ENCODE results near the gene ITLN1. TPM values are rescaled to one million over a fixed set of nuclear protein-coding genes. Genes with fewer than 3 reads are reported as not detected.
"Not testable (repeated sequence)": the region's sequence is repeated elsewhere in the genome, so short reads cannot be mapped to it uniquely, and the experiment has no call there.

The ITLN1 gene
- polyA plus RNA-seq, 1 donor (not counting 4 experiments of a cell fraction or from before 2014, with no cell fraction given): not detected

DNA sequence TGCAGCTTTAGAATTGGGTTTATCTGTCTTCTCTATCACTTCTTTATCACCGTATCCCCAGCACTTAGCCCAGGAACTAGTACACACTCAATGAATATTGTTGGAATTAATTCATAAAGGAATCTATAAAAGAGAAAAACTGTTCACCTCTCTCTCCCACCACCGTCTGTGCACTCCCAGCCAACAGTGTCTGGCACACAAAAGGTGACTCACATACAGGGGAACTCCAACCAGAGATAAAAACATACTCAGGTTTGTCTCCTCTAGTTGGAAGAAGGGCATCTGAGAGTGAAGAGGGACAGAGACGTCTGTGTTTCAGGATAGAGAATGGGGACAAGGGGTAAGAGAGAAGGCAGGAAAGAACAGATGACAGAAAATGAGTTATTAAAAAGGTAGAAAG is 10.0 kb downstream of the ITLN1 start:
- Histone ChIP-seq H3K9me3 (ENCODE audit: control insufficient read depth, low read depth, low read length) (no peaks in the 10 kb centered on the region), H3K27me3 (ENCODE audit: control insufficient read depth, extremely low read depth, insufficient read depth, low read length) (no peaks in the 10 kb centered on the region), H3K4me2 (ENCODE audit: control insufficient read depth, extremely low read depth, insufficient read depth, low read depth, low read length) (no peak overlapping the region), H2AFZ (ENCODE audit: control insufficient read depth, low read length) (no peak overlapping the region), H3K36me3 (ENCODE audit: control insufficient read depth in 2 of 2, extremely low read depth in 1 of 2, insufficient read depth in 2 of 2, low read length in 2 of 2) (no peaks in the 10 kb centered on the region), H3K79me2 (ENCODE audit: control insufficient read depth, insufficient read depth, low read length) (no peaks in the 10 kb centered on the region), H3K9me1 (ENCODE audit: control insufficient read depth, extremely low read depth, insufficient read depth, low read length) (no peaks in the 10 kb centered on the region), H3K4me3 (ENCODE audit: control insufficient read depth in 2 of 3, extremely low read depth in 1 of 3, insufficient read depth in 2 of 3, low read depth in 1 of 3, low read length in 3 of 3) (no peak overlapping the region), H3K27ac (ENCODE audit: control insufficient read depth, insufficient read depth, low read length) (no peak overlapping the region), H4K20me1 (ENCODE audit: control insufficient read depth, extremely low read depth, insufficient read depth, low read length) (no peaks in the 10 kb centered on the region), H3K4me1 (ENCODE audit: control insufficient read depth, extremely low read depth, insufficient read depth, low read length) (no peaks in the 10 kb centered on the region), H3K9ac (ENCODE audit: control insufficient read depth, extremely low read depth, insufficient read depth, low read length) (no peak overlapping the region)
- TF ChIP-seq EZH2 (IDR thresholded peaks at IDR 0.05; ENCODE audit: low read length): no peak
- no peak for TF ChIP-seq CTCF (optimal IDR thresholded peaks at IDR 0.05 in 1 of 3, IDR thresholded peaks at IDR 0.05 in 1 of 3, conservative IDR thresholded peaks at IDR 0.05 in 1 of 3; ENCODE audit: extremely low read depth in 1 of 3, insufficient read depth in 2 of 3, low read length in 3 of 3)
- DNase-seq (ENCODE audit: low read depth, low spot score) (no peak), FAIRE-seq (no peak)
- dilution Hi-C loops (cut with MboI; ENCODE audit: extremely low pct_ligation_motif_present, low sequenced_read_pairs): no loop called here

- H3K4me2 ChIP-seq (ENCODE audit: control insufficient read depth, extremely low read depth, insufficient read depth, low read depth, low read length): no peak overlapping the region
- H3K9me3 ChIP-seq (ENCODE audit: control insufficient read depth, low read depth, low read length): no peaks in the 10 kb centered on the region
- no peaks in the 10 kb centered on the region for H3K9me1 ChIP-seq (ENCODE audit: control insufficient read depth, extremely low read depth, insufficient read depth, low read length)
- no peaks in the 10 kb centered on the region for H3K27me3 ChIP-seq (ENCODE audit: control insufficient read depth, extremely low read depth, insufficient read depth, low read length)
- no peaks in the 10 kb centered on the region for H3K79me2 ChIP-seq (ENCODE audit: control insufficient read depth, insufficient read depth, low read length)
- H3K9ac ChIP-seq (ENCODE audit: control insufficient read depth, extremely low read depth, insufficient read depth, low read length): no peak overlapping the region
- H2AFZ ChIP-seq (ENCODE audit: control insufficient read depth, low read length): no peak overlapping the region
- DNase-seq (ENCODE audit: low read depth, low spot score) (no peak), FAIRE-seq (no peak)
- no peak overlapping the region for H3K4me3 ChIP-seq (ENCODE audit: control insufficient read depth in 2 of 3, extremely low read depth in 1 of 3, insufficient read depth in 2 of 3, low read depth in 1 of 3, low read length in 3 of 3)
- H3K36me3 ChIP-seq (ENCODE audit: control insufficient read depth in 2 of 2, extremely low read depth in 1 of 2, insufficient read depth in 2 of 2, low read length in 2 of 2): no peaks in the 10 kb centered on the region
- no peak overlapping the region for H3K27ac ChIP-seq (ENCODE audit: control insufficient read depth, insufficient read depth, low read length)
- TF ChIP-seq CTCF (optimal IDR thresholded peaks at IDR 0.05 in 1 of 3, IDR thresholded peaks at IDR 0.05 in 1 of 3, conservative IDR thresholded peaks at IDR 0.05 in 1 of 3; ENCODE audit: extremely low read depth in 1 of 3, insufficient read depth in 2 of 3, low read length in 3 of 3) (no peak), EZH2 (IDR thresholded peaks at IDR 0.05; ENCODE audit: low read length) (no peak)
- H4K20me1 ChIP-seq (ENCODE audit: control insufficient read depth, extremely low read depth, insufficient read depth, low read length): no peaks in the 10 kb centered on the region
- dilution Hi-C loops (cut with MboI; ENCODE audit: extremely low pct_ligation_motif_present, low sequenced_read_pairs): no loop called here
- no peaks in the 10 kb centered on the region for H3K4me1 ChIP-seq (ENCODE audit: control insufficient read depth, extremely low read depth, insufficient read depth, low read length)
These were observed 16.8 kb downstream of the ITLN1 start for GRCh38 chr1:160868141-160868540.

DNA sequence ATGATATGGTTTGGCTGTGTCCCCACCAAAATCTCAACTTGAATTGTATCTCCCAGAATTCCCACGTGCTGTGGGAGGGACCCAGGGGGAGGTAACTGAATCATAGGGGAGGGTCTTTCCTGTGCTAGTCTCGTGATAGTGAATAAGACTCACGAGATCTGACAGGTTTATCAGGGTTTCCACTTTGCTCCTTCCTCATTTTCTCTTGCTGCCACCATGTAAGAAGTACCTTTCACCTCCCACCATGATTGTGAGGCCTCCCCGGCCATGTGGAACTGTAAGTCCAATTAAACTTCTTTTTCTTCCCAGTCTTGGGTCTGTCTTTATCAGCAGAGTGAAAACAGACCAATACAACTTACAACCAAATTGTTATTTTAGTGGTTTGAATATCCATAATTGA is 17.3 kb downstream of the ITLN1 start:
- H3K9me3 ChIP-seq (ENCODE audit: control insufficient read depth, low read depth, low read length); H3K4me3 ChIP-seq (ENCODE audit: control insufficient read depth in 2 of 3, extremely low read depth in 1 of 3, insufficient read depth in 2 of 3, low read depth in 1 of 3, low read length in 3 of 3); H3K9me1 ChIP-seq (ENCODE audit: control insufficient read depth, extremely low read depth, insufficient read depth, low read length); H3K4me2 ChIP-seq (ENCODE audit: control insufficient read depth, extremely low read depth, insufficient read depth, low read depth, low read length); H3K36me3 ChIP-seq (ENCODE audit: control insufficient read depth in 2 of 2, extremely low read depth in 1 of 2, insufficient read depth in 2 of 2, low read length in 2 of 2); H3K9ac ChIP-seq (ENCODE audit: control insufficient read depth, extremely low read depth, insufficient read depth, low read length); H2AFZ ChIP-seq (ENCODE audit: control insufficient read depth, low read length); H3K27me3 ChIP-seq (ENCODE audit: control insufficient read depth, extremely low read depth, insufficient read depth, low read length); H3K4me1 ChIP-seq (ENCODE audit: control insufficient read depth, extremely low read depth, insufficient read depth, low read length); H3K27ac ChIP-seq (ENCODE audit: control insufficient read depth, insufficient read depth, low read length); FAIRE-seq; H4K20me1 ChIP-seq (ENCODE audit: control insufficient read depth, extremely low read depth, insufficient read depth, low read length); DNase-seq (ENCODE audit: low read depth, low spot score); H3K79me2 ChIP-seq (ENCODE audit: control insufficient read depth, insufficient read depth, low read length); dilution Hi-C loops (cut with MboI; ENCODE audit: extremely low pct_ligation_motif_present, low sequenced_read_pairs): not testable (repeated sequence)

Data from keratinocyte (primary cell).